Osteoblast (primary cell): ENCODE data around the gene ZFYVE9. TPM values are rescaled to one million over a fixed set of nuclear protein-coding genes. Genes with fewer than 3 reads are reported as not detected.
A peak's percentile ranks its signal among the peaks of the same experiment; 100 is the strongest.

Experiments used
- DNase-seq: peaks from one replicate; pipeline ENCODE4 v3.0.0; 2011; ENCODE audit warnings: low spot score, mixed read lengths; ENCODE audit not compliant: insufficient read length; ENCODE audit errors: missing footprints
- H2AFZ ChIP-seq: 2 replicates; pipeline ENCODE4 v1.6.0; 2011; ENCODE audit warnings: mild to moderate bottlenecking, low read length
- H3K27ac ChIP-seq: 2 replicates; pipeline ENCODE4 v1.5.1; 2011; ENCODE audit warnings: mild to moderate bottlenecking, low read depth, low read length, moderate library complexity
- H3K27me3 ChIP-seq: 2 replicates; pipeline ENCODE4 v1.6.0; 2012; ENCODE audit warnings: mild to moderate bottlenecking, control low read depth, inconsistent platforms, low read length, moderate library complexity; ENCODE audit not compliant: insufficient read depth
- H3K36me3 ChIP-seq: 2 replicates; pipeline ENCODE4 v1.5.1; 2011; ENCODE audit warnings: mild to moderate bottlenecking, low read length, control low read depth, moderate library complexity; ENCODE audit not compliant: insufficient read depth
- H3K4me1 ChIP-seq: 2 replicates; pipeline ENCODE4 v1.5.1; 2011; ENCODE audit warnings: mild to moderate bottlenecking, low read length, control low read depth, moderate library complexity; ENCODE audit not compliant: insufficient read depth
- H3K4me2 ChIP-seq: 2 replicates; pipeline ENCODE4 v1.6.0; 2011; ENCODE audit warnings: mild to moderate bottlenecking, low read length; ENCODE audit not compliant: insufficient read depth
- H3K4me3 ChIP-seq: fragments of 200-600 bp; sonication (generic); 3 replicates; pipeline ENCODE4 v1.5.1; 2012; ENCODE audit warnings: mild to moderate bottlenecking, low read length, inconsistent platforms; ENCODE audit not compliant: insufficient read depth
- H3K79me2 ChIP-seq: 2 replicates; pipeline ENCODE4 v1.6.0; 2012; ENCODE audit warnings: mild to moderate bottlenecking, low read length, control low read depth, inconsistent platforms; ENCODE audit not compliant: insufficient read depth
- H3K9me3 ChIP-seq: 2 replicates; pipeline ENCODE4 v1.5.1; 2011; ENCODE audit warnings: low read depth, low read length, control low read depth
- H4K20me1 ChIP-seq: 2 replicates; pipeline ENCODE4 v1.6.0; 2012; ENCODE audit warnings: mild to moderate bottlenecking, low read length, control low read depth; ENCODE audit not compliant: insufficient read depth
- total RNA-seq: library from RNA; depleted of rRNA; stranded (reverse); fragments of >200 nt; gene quantifications from 2 replicates; pipeline ENCODE4 v1.2.3, GENCODE V29; 2012
- TF ChIP-seq, protein P1 (sequence below): IDR thresholded peaks from 2 replicates; pipeline ENCODE4 v1.5.1; 2011; ENCODE audit warnings: mild to moderate bottlenecking, low read depth, low read length, moderate library complexity; ENCODE audit errors: extremely low read depth

ZFYVE9 gene
- total RNA-seq, 1 donor: 38.0 TPM

DNA sequence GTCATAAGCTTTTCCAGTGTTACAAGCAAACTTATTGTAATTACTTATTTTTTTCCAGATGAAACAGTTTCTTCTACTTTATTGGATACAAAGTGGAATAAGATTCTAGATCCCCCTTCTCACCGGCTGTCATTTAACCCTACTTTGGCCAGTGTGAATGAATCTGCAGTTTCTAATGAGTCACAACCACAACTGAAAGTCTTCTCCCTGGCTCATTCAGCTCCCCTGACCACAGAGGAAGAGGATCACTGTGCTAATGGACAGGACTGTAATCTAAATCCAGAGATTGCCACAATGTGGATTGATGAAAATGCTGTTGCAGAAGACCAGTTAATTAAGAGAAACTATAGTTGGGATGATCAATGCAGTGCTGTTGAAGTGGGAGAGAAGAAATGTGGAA lies 95.5 kb downstream of the ZFYVE9 start:
- Histone ChIP-seq H3K36me3 (no peaks in the 10 kb centered on the region), H4K20me1 (no peaks in the 10 kb centered on the region), H3K9me3 (no peaks in the 10 kb centered on the region), H3K27me3 (no peaks in the 10 kb centered on the region), H3K4me3 (no peak overlapping the region), H3K4me1 (peaks cover 28% of the 10 kb centered on the region), H3K4me2 (peak overlapping the region; percentile 44), H3K79me2 (no peaks in the 10 kb centered on the region), H3K27ac (peak overlapping the region; percentile 65), H2AFZ (no peak overlapping the region)
- DNase-seq: no peak
- TF ChIP-seq, protein P1, sequence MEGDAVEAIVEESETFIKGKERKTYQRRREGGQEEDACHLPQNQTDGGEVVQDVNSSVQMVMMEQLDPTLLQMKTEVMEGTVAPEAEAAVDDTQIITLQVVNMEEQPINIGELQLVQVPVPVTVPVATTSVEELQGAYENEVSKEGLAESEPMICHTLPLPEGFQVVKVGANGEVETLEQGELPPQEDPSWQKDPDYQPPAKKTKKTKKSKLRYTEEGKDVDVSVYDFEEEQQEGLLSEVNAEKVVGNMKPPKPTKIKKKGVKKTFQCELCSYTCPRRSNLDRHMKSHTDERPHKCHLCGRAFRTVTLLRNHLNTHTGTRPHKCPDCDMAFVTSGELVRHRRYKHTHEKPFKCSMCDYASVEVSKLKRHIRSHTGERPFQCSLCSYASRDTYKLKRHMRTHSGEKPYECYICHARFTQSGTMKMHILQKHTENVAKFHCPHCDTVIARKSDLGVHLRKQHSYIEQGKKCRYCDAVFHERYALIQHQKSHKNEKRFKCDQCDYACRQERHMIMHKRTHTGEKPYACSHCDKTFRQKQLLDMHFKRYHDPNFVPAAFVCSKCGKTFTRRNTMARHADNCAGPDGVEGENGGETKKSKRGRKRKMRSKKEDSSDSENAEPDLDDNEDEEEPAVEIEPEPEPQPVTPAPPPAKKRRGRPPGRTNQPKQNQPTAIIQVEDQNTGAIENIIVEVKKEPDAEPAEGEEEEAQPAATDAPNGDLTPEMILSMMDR: no peak

GRCh38 chr1:52238474-52238873 lies 96.6 kb downstream of the ZFYVE9 start:
- TF ChIP-seq, protein P1: no peak
- Histone ChIP-seq H3K4me3 (no peak overlapping the region), H3K27ac (peak overlapping the region; percentile 65), H3K4me1 (peaks cover 28% of the 10 kb centered on the region), H2AFZ (no peak overlapping the region), H3K27me3 (no peaks in the 10 kb centered on the region), H3K9me3 (no peaks in the 10 kb centered on the region), H3K79me2 (no peaks in the 10 kb centered on the region), H3K36me3 (no peaks in the 10 kb centered on the region), H4K20me1 (no peaks in the 10 kb centered on the region), H3K4me2 (peak overlapping the region; percentile 44)
- no peak for DNase-seq

- H3K4me2 ChIP-seq: peak overlapping the region; percentile 44
Observed at GRCh38 chr1:52238887-52239707, 97.2 kb downstream of the ZFYVE9 start.

GRCh38 chr1:52239708-52240001 lies 97.8 kb downstream of the ZFYVE9 start:
- Histone ChIP-seq H3K9me3 (no peaks in the 10 kb centered on the region), H3K4me1 (peaks cover 28% of the 10 kb centered on the region), H3K36me3 (no peaks in the 10 kb centered on the region), H3K79me2 (no peaks in the 10 kb centered on the region), H3K27ac (no peak overlapping the region), H3K27me3 (no peaks in the 10 kb centered on the region), H4K20me1 (no peaks in the 10 kb centered on the region), H2AFZ (no peak overlapping the region), H3K4me3 (no peak overlapping the region), H3K4me2 (no peak overlapping the region)
- TF ChIP-seq, protein P1: no peak
- no peak for DNase-seq

More at GRCh38 chr1:52238887-52239707, 97.2 kb downstream of the ZFYVE9 start:
- Histone ChIP-seq H3K9me3 (no peaks in the 10 kb centered on the region), H3K79me2 (no peaks in the 10 kb centered on the region), H3K36me3 (no peaks in the 10 kb centered on the region), H3K4me3 (no peak overlapping the region), H2AFZ (no peak overlapping the region), H3K4me1 (peaks cover 28% of the 10 kb centered on the region), H4K20me1 (no peaks in the 10 kb centered on the region), H3K27me3 (no peaks in the 10 kb centered on the region), H3K27ac (peak overlapping the region; percentile 65)
- TF ChIP-seq, protein P1: no peak
- no peak for DNase-seq
